ENCODE results near the gene NSA2.

The NSA2 gene

GRCh38 chr5:74787424-74787823 is 20.4 kb downstream of the NSA2 start:
- TF ChIP-seq GATA2 (IDR thresholded peaks at IDR 0.05; ENCODE audit: low read depth, low read length) = no peak
- no peak for TF ChIP-seq GATA3 (IDR thresholded peaks at IDR 0.05; ENCODE audit: low read depth, low read length)

GRCh38 chr5:74798977-74799911 is 32.2 kb downstream of the NSA2 start:
- TF ChIP-seq GATA3 (IDR thresholded peaks at IDR 0.05; ENCODE audit: low read depth, low read length) (no peak), GATA2 (IDR thresholded peaks at IDR 0.05; ENCODE audit: low read depth, low read length) (no peak)

- TF ChIP-seq GATA3 (IDR thresholded peaks at IDR 0.05; ENCODE audit: low read depth, low read length) (no peak), GATA2 (IDR thresholded peaks at IDR 0.05; ENCODE audit: low read depth, low read length) (no peak)
These were observed 34.1 kb downstream of the NSA2 start for GRCh38 chr5:74801197-74801596.

- no peak for TF ChIP-seq GATA2 (IDR thresholded peaks at IDR 0.05; ENCODE audit: low read depth, low read length)
These were observed 34.9 kb downstream of the NSA2 start for GRCh38 chr5:74801941-74802340.

- TF ChIP-seq GATA3 (IDR thresholded peaks at IDR 0.05; ENCODE audit: low read depth, low read length) (no peak), GATA2 (IDR thresholded peaks at IDR 0.05; ENCODE audit: low read depth, low read length) (no peak)
These were observed 43.9 kb downstream of the NSA2 start for GRCh38 chr5:74810915-74811314.

DNA sequence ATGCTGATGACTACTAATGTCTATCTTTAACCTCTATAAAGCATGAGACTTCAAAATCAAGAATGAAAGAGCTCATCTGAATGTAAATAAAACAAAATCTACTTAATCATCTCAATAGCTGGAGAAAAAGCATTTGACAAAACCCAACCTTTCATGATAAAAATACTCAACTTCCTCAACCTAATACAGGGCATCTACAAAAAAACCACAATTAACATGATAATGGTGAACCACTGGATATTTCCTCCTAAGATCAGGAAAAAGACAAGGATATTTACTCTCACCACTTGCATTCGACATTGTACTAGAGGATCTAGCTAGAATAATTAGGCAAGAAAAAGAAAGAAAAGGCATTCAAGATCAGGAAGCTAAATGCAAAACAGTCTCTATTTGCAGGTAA is 49.8 kb downstream of the NSA2 start:
- no peak for TF ChIP-seq GATA3 (IDR thresholded peaks at IDR 0.05; ENCODE audit: low read depth, low read length)
- TF ChIP-seq GATA2 (IDR thresholded peaks at IDR 0.05; ENCODE audit: low read depth, low read length) = no peak

GRCh38 chr5:74822288-74822687 is 55.2 kb downstream of the NSA2 start:
- TF ChIP-seq GATA3 (IDR thresholded peaks at IDR 0.05; ENCODE audit: low read depth, low read length) (no peak), GATA2 (IDR thresholded peaks at IDR 0.05; ENCODE audit: low read depth, low read length) (no peak)

DNA sequence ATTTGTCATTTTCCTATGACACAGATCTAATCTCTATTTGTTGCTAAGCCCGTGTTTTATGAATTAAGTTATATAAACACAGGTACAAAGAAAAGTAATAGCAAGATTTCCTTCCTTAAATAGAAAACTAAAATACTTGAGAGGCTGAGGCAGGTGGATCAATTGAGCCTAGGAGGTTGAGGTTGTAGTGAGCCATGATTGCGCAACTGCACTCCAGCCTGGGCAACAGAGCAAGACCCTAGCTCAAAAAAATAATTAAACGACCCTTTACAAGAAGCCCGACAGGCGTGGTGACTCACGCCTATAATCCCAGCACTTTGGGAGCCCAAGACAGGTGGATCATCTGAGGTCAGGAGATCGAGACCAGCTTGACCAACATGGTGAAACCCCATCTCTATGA is 62.4 kb downstream of the NSA2 start:
- no peak for TF ChIP-seq GATA3 (IDR thresholded peaks at IDR 0.05; ENCODE audit: low read depth, low read length)
- no peak for TF ChIP-seq GATA2 (IDR thresholded peaks at IDR 0.05; ENCODE audit: low read depth, low read length)
